Measurements from ENCODE around the gene MAP3K14. TPM values are rescaled to one million over a fixed set of nuclear protein-coding genes. Genes with fewer than 3 reads are reported as not detected.

The MAP3K14 gene
- total and polyA plus RNA-seq, 2 experiments from 2014 or later = 1.3 to 2.9 TPM

DNA sequence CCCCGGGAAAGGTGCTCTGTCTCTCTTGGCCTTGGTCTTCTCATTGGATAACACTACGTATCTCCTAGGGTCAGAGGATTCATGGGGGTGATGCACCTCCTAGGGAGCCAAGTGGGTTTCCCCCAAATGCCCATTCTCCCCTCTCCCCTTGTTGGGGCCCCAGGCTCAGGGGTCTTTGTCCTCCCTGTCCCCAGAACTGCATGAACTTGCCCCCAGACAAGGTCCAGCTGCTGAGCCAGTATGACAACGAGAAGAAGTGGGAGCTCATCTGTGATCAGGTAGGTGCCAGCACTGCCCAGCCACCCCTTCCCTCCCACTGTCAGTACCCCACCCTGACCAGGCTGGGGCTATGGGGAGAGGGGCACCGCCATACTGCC is 86.4 kb downstream of the MAP3K14 start:
- Histone ChIP-seq H3K4me3 (no peak overlapping the region), H3K9me3 (ENCODE audit: low read depth) (no peaks in the 10 kb centered on the region), H3K4me1 (ENCODE audit: low read depth) (peaks cover 8% of the 10 kb centered on the region), H3K27me3 (peaks cover 10% of the 10 kb centered on the region), H3K36me3 (no peaks in the 10 kb centered on the region), H3K27ac (no peak overlapping the region)
- TF ChIP-seq, protein P1, sequence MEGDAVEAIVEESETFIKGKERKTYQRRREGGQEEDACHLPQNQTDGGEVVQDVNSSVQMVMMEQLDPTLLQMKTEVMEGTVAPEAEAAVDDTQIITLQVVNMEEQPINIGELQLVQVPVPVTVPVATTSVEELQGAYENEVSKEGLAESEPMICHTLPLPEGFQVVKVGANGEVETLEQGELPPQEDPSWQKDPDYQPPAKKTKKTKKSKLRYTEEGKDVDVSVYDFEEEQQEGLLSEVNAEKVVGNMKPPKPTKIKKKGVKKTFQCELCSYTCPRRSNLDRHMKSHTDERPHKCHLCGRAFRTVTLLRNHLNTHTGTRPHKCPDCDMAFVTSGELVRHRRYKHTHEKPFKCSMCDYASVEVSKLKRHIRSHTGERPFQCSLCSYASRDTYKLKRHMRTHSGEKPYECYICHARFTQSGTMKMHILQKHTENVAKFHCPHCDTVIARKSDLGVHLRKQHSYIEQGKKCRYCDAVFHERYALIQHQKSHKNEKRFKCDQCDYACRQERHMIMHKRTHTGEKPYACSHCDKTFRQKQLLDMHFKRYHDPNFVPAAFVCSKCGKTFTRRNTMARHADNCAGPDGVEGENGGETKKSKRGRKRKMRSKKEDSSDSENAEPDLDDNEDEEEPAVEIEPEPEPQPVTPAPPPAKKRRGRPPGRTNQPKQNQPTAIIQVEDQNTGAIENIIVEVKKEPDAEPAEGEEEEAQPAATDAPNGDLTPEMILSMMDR (IDR thresholded peaks at IDR 0.05; ENCODE audit: low read depth, low read length) = no peak
- DNase-seq (ENCODE audit: low read depth in 1 of 2, low spot score in 1 of 2) = no peak

DNA sequence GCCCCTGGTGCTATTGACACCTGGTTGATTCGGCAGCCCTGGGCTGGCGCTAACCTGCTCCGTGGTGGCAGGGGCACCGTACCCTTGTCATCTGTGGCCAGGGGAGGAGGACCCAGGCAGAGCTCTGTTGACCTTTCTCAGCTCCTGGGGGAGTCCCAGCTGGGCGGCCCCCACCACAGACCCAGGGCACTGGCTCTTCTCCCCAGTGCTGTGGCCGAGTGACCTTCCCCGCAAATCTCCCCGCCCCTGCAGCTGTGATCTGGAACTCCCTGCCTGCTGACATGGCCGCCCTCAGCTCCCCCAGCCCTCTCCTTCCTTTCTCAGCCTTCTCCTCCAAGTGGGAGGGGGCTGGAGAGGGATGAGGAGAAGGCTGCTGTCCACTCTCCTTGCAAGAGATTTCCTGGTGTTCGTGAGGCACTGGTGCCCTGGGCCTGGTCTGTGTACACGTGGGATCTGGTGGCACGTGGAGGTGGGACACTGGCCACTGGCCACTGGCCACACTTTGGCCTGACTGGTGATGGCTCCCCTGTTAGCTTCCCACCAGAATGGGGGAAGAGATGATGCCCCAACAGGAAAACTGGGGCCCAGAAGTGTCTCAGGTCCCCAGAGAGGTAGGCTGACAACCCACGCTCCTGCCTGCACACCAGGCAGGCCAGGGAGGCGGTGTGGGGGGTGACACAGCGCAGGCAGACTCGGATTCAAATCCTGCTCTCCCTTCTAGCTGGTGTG is 87.0 kb downstream of the MAP3K14 start:
- peak in 1 of 2 donors; percentile 33 for DNase-seq (ENCODE audit: low read depth in 1 of 2, low spot score in 1 of 2)
- Histone ChIP-seq H3K36me3 (no peaks in the 10 kb centered on the region), H3K4me3 (no peak overlapping the region), H3K9me3 (ENCODE audit: low read depth) (no peaks in the 10 kb centered on the region), H3K27me3 (peaks cover 11% of the 10 kb centered on the region), H3K4me1 (ENCODE audit: low read depth) (peaks cover 8% of the 10 kb centered on the region), H3K27ac (no peak overlapping the region)
- TF ChIP-seq, protein P1 (IDR thresholded peaks at IDR 0.05; ENCODE audit: low read depth, low read length) = no peak

DNA sequence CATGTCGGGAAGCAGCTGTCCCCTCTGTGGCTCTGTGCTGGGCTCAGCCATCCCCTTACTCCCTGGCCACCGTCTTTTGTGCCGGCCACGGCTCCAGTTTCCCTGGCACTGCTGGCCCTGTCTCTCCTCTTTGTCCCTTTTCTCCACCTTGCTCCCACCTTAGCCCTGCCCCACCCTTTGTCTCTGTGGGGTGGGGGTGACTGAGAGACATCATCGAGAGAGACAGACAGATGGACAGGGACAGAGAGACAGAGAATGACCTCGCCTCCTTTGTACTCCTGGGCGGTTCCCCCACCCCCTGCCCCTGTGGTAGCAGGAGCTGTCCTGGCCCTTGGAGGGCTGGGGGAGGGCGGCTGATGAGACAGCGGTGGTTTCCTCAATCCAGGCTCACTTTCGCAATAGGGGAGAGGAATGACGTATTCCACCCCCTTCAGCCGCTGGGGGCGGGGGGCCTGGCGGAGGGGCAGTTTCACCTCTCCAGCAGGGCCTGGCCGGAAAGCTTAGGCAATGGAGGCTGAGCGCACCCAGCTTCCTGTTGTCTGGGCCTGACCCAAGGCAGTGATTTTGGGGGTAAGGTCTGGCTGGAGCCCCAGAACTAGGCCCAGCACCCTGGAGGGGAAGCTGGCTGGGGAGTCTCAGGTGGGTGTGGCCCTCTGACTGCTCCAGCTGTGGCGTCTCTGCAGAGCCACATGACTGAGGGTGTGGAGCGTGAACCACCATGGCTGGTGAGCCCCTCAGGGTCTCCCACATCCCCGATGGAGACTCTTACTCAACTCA is 87.9 kb downstream of the MAP3K14 start:
- H3K4me1 ChIP-seq (ENCODE audit: low read depth) = peaks cover 8% of the 10 kb centered on the region
- TF ChIP-seq, protein P1 (IDR thresholded peaks at IDR 0.05; ENCODE audit: low read depth, low read length) = no peak
- H3K9me3 ChIP-seq (ENCODE audit: low read depth) = no peaks in the 10 kb centered on the region
- no peak overlapping the region for H3K27ac ChIP-seq
- no peak overlapping the region for H3K4me3 ChIP-seq
- peaks cover 20% of the 10 kb centered on the region for H3K27me3 ChIP-seq
- DNase-seq (ENCODE audit: low read depth in 1 of 2, low spot score in 1 of 2) = peak in 1 of 2 donors; percentile 97
- H3K36me3 ChIP-seq = no peaks in the 10 kb centered on the region

DNA sequence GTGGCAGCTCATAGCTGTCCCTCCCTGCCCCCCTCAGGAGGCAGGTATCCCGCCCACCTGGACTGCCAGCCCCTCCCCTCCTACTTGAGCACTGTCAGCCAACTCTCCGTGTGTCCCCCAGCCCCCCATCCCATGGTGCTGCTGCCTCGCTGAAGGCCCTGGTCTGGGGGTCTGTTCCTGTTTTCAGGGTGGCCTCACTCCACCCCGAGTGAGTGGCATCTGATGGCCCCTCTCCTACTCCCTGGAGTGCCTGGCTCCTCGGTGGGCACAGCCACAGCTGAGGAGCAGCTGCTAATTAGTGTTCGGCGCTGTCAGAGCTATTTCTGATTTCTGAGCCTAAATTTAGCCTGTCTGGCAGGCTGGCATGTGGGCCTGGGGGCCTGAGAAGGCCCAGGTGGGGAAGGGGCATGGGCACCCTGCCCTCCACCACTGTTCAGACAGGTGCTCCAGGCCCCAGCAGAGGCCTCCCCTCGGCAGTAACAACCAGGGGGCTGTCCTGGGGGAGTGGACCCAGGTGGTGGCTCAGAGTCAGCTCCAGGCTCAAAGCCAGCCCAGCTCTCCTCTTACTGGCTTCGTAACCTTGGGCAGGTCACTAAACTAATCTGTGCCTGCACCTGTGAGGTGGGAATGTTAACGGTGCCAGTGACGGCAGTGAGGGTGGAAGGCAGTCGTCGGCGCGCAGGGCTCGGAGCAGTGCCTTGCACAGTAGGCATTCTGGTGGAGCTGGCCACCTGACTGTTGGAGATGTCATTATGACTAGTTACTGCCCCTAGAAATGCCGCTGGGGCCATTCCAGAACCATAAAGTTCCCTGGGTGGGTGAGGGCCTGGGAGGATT is 88.7 kb downstream of the MAP3K14 start:
- Histone ChIP-seq H3K27ac (no peak overlapping the region), H3K4me1 (ENCODE audit: low read depth) (peaks cover 8% of the 10 kb centered on the region), H3K36me3 (no peaks in the 10 kb centered on the region), H3K27me3 (peaks cover 20% of the 10 kb centered on the region), H3K9me3 (ENCODE audit: low read depth) (no peaks in the 10 kb centered on the region), H3K4me3 (no peak overlapping the region)
- DNase-seq (ENCODE audit: low read depth in 1 of 2, low spot score in 1 of 2) = no peak
- TF ChIP-seq, protein P1 (IDR thresholded peaks at IDR 0.05; ENCODE audit: low read depth, low read length) = no peak

DNA sequence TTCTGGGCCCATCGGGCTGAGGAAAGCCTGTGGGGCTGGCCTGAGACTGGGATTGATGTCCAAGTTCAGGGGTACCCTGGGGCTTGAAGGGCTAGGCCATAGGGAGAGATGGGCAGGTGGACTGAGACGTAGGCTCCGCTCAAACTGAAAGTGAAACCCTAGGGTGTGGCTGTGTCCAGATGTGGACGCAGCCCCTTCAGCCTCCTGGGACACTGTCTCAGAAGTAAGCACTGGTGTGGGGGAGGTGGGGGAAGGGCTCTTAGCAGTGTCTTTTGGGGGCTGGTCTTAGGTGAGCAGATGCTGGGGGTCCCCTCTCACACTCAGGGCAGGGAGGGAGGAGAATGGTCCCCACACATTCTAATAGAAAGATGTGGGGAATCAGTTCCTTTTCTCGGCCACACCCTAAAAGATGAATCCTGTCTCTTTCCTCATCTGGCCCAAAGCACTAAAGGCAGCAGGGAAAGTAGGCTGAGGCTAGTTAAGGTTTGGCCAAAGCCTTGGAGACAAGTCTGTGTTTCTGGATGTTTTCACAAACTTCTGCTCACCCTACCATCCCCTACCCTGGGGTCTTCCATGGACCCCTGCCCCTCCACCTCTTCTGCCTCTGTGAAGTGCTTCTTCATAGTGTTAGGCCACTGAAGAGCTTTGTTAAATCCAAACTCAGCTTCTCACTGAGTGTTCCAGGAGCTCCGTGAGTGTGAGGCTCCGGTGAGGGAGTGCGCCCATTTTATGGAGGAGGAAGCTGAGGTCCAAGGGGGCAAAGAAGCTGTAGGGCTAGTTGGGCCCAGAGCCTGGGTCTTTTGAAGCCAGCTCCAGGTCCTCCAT is 89.5 kb downstream of the MAP3K14 start:
- Histone ChIP-seq H3K27ac (no peak overlapping the region), H3K4me3 (no peak overlapping the region), H3K27me3 (peaks cover 26% of the 10 kb centered on the region), H3K9me3 (ENCODE audit: low read depth) (no peaks in the 10 kb centered on the region), H3K4me1 (ENCODE audit: low read depth) (peaks cover 8% of the 10 kb centered on the region), H3K36me3 (no peaks in the 10 kb centered on the region)
- no peak for DNase-seq (ENCODE audit: low read depth in 1 of 2, low spot score in 1 of 2)
- TF ChIP-seq, protein P1 (IDR thresholded peaks at IDR 0.05; ENCODE audit: low read depth, low read length) = no peak

Data from cardiac muscle cell (in vitro differentiated cells and primary cell).